Ovary (tissue), 3 donors: ENCODE data around the gene STXBP1.

Source experiments
- CTCF ChIP-seq, 3 donors: fragments of 450-650 bp in 2 of 3; fragments of 200-600 bp in 1 of 3; IDR thresholded peaks; one replicate each; pipeline versions ENCODE4 v1.5.1 to v1.8.0; 2016 to 2022; ENCODE audit warnings: antibody characterized with exemption in 3 of 3, mild to moderate bottlenecking in 1 of 3
- POLR2A ChIP-seq: fragments of 450-650 bp; IDR thresholded peaks from one replicate; pipeline ENCODE4 v1.6.1; 2017; ENCODE audit warnings: antibody characterized with exemption, mild to moderate bottlenecking, moderate library complexity
- donor health status: DM: no; HTN: no; CAD: no.

- TF ChIP-seq POLR2A: no peak
- TF ChIP-seq CTCF (IDR thresholded peaks at IDR 0.05): no peak
Measured at GRCh38 chr9:127574072-127574993, 37.7 kb upstream of the STXBP1 start.
